GM12892 (cell line): ENCODE data around the gene TCERG1.

Source experiments
- POLR2A ChIP-seq: IDR thresholded peaks from 2 replicates; pipeline ENCODE4 v1.6.1; 2011; ENCODE audit warnings: low read depth, low read length, control low read depth
- POLR2AphosphoS5 ChIP-seq: IDR thresholded peaks from 2 replicates; pipeline ENCODE4 v1.6.1; 2011; ENCODE audit warnings: low read depth, low read length, control low read depth
- TAF1 ChIP-seq: IDR thresholded peaks from 2 replicates; pipeline ENCODE4 v1.6.1; 2011; ENCODE audit warnings: low read depth, mild to moderate bottlenecking, control low read depth, low read length, borderline replicate concordance

DNA sequence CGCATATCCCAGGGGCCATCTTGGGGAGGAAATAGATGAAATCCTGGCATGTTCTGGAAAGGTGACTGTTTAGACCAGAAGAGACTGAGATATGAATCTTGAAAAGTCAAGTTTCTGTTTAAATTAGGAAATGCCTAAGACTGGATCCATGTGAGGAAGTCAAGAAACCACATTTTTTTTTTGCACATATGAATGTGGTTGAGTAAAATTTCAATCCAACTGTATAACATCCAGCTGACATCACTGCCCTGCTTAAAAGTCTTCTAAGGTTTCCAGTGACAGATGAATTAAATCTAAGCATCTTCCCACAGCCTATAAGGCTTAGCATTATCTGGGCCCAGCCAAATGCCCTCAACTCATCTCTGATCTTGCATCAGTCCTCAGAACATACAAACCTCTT is 47.7 kb upstream of the TCERG1 start:
- no peak for TF ChIP-seq POLR2A
- no peak for TF ChIP-seq TAF1
- TF ChIP-seq POLR2AphosphoS5, result no peak
